GM18502 (cell line): ENCODE results near the gene SLC25A31.

Experiments
- ATAC-seq: cut with Tn5 transposase; IDR thresholded peaks from one replicate; pipeline ENCODE4 v1.9.1; 2021; ENCODE audit warnings: mild to moderate bottlenecking; ENCODE audit not compliant: unreplicated experiment, poor library complexity

The SLC25A31 gene

GRCh38 chr4:127776620-127777019, 46.4 kb downstream of the SLC25A31 start:
- no peak for ATAC-seq

- ATAC-seq, result no peak
Measured at GRCh38 chr4:127777487-127777886, 47.3 kb downstream of the SLC25A31 start.

DNA sequence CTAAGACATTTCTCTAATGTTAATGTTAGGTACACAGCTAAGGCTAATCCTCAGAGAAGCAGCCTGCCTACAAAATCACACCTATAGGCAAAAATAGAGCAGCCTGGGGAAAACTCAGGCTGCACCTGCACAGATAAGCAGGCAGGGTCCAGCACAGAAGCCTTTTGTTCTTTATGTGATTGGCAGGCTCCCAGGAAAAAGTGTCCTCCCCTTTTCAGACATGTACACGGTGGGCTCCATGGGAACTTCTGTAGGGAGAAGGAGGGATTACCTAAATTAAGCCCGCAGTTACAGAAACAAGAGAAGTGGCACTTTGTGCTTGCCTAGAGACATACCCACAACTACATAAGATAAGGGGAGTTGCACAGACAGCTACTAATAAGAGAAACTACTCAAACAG, 47.9 kb downstream of the SLC25A31 start:
- no peak for ATAC-seq

GRCh38 chr4:127780598-127780997, 50.4 kb downstream of the SLC25A31 start:
- no peak for ATAC-seq

DNA sequence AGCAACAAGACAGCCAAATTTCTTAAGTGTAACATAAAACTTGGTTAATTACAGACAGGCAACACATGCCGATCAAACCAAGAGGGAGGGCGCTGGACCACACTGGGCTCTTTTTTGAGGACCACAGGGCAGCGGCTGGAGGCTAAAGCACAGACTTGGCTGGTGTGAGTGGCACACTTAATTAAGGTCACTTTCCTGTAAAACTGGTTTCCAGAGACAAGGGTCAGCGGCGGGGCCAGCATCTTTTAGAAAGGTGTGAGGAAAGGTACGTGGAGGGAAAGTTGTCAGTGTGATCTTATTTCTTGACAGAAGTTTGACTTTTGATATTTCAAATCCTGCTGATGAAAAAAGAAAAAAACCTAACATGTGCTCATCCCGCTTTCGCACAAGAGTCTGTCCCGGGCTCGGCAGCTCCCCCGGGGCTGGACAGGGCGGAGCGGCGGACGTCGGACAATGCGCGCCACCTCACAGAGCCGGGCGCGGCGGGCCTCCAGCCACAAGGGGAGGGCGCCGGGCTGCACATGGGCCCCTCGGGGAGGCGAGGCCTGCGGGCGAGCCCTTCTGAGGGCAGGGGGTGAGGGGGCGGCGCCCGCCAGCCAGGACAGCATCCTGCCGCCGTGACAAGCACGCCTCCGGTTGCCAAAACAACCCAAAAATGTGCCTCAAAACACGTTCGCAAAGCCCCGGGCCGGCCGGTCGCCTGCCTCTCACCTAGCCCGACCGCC, 51.3 kb downstream of the SLC25A31 start:
- ATAC-seq, result peak; percentile 39

DNA sequence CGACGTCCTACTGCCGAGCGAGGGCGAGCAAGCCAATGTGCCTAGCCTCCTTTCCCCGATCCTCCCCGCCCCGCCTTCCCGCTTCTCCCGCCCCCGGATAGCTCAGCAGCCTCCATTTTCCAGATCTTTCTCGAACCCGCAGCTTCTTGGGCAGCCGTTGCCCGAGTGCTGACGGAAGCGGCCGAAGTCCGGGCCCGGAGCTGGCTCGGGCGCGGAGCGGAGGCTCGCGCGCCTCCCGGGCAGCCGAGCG, 51.8 kb downstream of the SLC25A31 start:
- ATAC-seq, result peak; percentile 78

- peak; percentile 49 for ATAC-seq
Measured at GRCh38 chr4:127782275-127783025, 52.2 kb downstream of the SLC25A31 start, which contains the start of gene HSPA4L. TSS of gene HSPA4L (plus strand) at chr4:127782322. CDS start at chr4:127782551, 229 bp downstream.

DNA sequence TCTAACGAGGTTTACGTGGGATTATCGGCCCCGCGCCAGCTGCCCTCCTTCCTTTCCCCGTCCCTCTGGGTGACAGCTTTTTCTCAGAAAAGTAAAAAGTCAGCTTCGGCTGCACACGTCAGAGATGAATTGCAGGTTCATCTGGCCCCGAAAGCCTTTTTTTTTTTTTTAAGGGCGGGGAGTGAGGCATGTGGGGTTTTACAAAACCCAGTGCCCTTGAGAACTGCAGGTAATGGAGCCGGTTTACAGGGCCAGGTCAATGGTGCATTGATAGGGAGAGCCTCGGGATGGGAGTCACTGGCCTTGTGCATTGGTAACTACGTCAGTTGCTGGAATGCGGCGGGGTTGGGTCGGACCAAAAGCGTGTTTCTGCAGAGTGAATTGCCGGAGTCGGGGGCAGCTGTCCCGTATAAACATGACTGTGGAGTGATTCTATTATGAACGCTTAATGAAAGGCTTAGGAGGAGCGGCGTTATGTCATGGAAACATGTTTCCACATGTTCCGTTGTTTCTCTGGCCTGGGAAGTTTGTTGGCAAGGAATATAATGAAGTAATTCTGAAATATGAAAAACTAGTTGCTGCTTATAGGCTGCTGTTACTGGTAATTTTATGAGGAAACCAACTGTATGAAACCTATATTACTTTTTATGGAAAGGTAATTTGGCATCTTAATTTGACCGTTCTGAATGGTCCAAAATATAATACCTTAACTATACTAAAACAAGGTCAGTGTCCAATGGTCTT, 53.0 kb downstream of the SLC25A31 start:
- ATAC-seq, result no peak

- ATAC-seq, result no peak
Measured at GRCh38 chr4:127783955-127784770, 54.0 kb downstream of the SLC25A31 start.

DNA sequence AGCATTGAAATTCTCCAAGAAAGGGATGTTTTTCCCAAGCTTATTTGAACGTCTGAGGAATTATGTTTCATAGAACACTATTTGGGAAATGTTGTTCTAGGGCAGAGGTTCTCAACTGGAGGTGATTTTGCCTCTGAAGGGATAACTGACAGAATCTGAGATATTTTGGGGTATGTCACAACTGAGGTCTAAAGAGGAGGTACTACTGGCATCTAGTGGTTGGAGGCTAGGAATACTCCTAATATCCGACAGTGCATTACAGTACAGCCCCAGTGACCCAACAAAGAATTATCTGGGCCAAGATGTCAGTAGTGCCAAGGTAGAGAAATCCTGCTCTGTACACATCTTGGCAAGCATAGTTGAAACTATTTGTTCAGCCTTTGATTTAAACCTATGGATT, 58.3 kb downstream of the SLC25A31 start:
- peak; percentile 69 for ATAC-seq

GRCh38 chr4:127791391-127791790, 61.2 kb downstream of the SLC25A31 start:
- no peak for ATAC-seq

DNA sequence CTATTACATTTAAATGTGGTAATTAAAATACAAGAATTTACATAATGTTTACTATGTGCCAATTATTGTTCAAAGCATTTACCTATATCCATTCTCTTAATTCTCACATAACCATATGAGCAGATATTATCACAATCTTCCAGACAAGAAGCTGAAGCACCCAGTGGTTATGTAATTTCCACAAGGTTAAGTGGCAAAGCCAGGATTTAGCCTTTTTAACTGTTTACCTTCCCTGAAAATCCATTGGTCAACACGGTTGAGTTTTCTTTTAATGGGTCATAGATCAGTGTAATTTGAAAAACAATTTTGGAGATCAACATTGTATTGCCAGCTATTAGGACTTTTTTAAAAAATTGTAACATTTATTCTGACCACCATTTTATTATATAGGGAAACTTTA, 63.3 kb downstream of the SLC25A31 start:
- ATAC-seq, result no peak

- ATAC-seq, result no peak
Measured at GRCh38 chr4:127799711-127800110, 69.5 kb downstream of the SLC25A31 start.

GRCh38 chr4:127809173-127809800, 79.1 kb downstream of the SLC25A31 start:
- ATAC-seq, result no peak

DNA sequence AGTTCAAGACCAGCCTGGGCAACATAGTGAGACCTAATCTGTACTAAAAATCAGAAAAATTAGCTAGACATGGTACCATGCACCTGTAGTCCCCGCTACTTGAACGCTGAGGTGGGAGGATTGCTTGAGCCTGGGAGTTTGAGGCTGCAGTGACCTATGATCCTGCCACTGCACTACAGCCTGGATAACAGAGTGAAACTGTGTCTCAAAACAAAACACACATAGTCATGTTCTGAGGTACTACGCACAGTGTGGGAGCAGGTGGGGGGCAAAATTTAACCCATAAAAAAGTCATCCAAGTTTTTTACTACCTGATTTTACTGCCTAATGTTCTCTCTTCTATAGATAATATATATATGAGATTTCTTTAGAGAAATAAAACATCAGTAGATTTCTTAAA, 80.4 kb downstream of the SLC25A31 start:
- ATAC-seq, result no peak

DNA sequence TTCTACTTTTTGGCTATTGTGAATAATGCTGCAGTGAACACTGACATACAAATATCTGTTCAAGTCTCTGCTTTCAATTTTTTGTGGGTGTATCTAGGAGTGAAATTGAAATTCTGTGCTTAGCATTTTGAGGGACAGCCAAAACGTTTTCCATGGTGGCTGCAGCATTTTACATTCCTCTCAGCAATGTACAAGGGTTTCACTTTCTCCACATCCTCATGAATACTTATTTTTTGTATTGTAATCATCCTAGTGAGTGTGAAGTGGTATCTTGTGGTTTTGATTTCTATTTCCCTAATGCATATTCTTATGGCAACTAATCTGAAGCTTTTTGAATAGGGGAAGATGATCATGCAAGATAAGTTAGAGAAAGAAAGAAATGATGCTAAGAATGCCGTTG, 92.2 kb downstream of the SLC25A31 start:
- ATAC-seq, result no peak
